ENCODE results near the gene DZIP1L.

DNA sequence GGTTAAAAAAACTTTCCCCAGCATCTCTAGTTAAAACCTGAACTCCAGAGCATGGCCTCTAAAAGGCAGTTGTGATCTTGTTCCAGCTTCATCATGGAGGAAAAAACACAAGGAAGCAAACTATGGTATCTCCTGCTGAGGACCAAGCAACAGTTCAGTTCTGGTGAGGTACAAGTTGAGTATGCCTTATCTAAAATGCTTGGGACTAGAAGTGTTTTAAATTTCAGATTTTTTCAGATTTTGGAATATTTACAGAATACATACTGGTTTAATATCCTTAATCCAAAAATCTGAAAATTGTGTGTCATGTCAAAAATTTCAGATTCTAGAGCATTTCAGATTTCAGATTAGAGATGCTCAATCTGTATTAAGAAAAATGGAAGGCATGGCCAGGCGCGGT is 49.7 kb upstream of the DZIP1L start:
- TF ChIP-seq, protein P1, sequence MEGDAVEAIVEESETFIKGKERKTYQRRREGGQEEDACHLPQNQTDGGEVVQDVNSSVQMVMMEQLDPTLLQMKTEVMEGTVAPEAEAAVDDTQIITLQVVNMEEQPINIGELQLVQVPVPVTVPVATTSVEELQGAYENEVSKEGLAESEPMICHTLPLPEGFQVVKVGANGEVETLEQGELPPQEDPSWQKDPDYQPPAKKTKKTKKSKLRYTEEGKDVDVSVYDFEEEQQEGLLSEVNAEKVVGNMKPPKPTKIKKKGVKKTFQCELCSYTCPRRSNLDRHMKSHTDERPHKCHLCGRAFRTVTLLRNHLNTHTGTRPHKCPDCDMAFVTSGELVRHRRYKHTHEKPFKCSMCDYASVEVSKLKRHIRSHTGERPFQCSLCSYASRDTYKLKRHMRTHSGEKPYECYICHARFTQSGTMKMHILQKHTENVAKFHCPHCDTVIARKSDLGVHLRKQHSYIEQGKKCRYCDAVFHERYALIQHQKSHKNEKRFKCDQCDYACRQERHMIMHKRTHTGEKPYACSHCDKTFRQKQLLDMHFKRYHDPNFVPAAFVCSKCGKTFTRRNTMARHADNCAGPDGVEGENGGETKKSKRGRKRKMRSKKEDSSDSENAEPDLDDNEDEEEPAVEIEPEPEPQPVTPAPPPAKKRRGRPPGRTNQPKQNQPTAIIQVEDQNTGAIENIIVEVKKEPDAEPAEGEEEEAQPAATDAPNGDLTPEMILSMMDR (IDR thresholded peaks at IDR 0.05; ENCODE audit: extremely low read depth in 1 of 2, insufficient read depth in 1 of 2, low read depth in 1 of 2, low read length in 2 of 2), result no peak
- TF ChIP-seq POLR2AphosphoS5 (IDR thresholded peaks at IDR 0.05; ENCODE audit: insufficient read depth, low read depth, low read length), result no peak
- no peak for TF ChIP-seq POLR2A (IDR thresholded peaks at IDR 0.05; ENCODE audit: low read depth, low read length)
- no peak for TF ChIP-seq MYC (IDR thresholded peaks at IDR 0.05; ENCODE audit: low read depth, low read length)
- TF ChIP-seq FOS (IDR thresholded peaks at IDR 0.05; ENCODE audit: borderline replicate concordance, insufficient read depth, low read length), result no peak
- TF ChIP-seq, protein P2, sequence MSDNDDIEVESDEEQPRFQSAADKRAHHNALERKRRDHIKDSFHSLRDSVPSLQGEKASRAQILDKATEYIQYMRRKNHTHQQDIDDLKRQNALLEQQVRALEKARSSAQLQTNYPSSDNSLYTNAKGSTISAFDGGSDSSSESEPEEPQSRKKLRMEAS (IDR thresholded peaks at IDR 0.05; ENCODE audit: insufficient read depth, insufficient read length), result no peak
- TF ChIP-seq GATA2 (IDR thresholded peaks at IDR 0.05; ENCODE audit: insufficient read depth, insufficient read length, low read depth, low read length), result no peak

Data from endothelial cell of umbilical vein (primary cell).